Gastroesophageal sphincter (tissue), 3 donors: ENCODE measurements around the gene PPARA.

Experiments
- CTCF ChIP-seq, 4 experiments: fragments of 200-600 bp in 2 of 4; fragments of 450-650 bp in 2 of 4; sonication (generic) in 1 of 4; IDR thresholded peaks; one replicate each; pipeline ENCODE4 v1.5.1; 2017 to 2019; ENCODE audit warnings: antibody characterized with exemption in 4 of 4, mild to moderate bottlenecking in 2 of 4, moderate library complexity in 2 of 4
- EP300 ChIP-seq: sonication (generic); formaldehyde crosslinking; IDR thresholded peaks from one replicate; pipeline ENCODE4 v1.6.1; 2017; ENCODE audit warnings: antibody characterized with exemption, mild to moderate bottlenecking
- POLR2A ChIP-seq, 2 donors: fragments of 450-650 bp; IDR thresholded peaks; one replicate each; pipeline ENCODE4 v1.6.1; 2017; ENCODE audit warnings: antibody characterized with exemption in 2 of 2, mild to moderate bottlenecking in 2 of 2, moderate library complexity in 1 of 2

DNA sequence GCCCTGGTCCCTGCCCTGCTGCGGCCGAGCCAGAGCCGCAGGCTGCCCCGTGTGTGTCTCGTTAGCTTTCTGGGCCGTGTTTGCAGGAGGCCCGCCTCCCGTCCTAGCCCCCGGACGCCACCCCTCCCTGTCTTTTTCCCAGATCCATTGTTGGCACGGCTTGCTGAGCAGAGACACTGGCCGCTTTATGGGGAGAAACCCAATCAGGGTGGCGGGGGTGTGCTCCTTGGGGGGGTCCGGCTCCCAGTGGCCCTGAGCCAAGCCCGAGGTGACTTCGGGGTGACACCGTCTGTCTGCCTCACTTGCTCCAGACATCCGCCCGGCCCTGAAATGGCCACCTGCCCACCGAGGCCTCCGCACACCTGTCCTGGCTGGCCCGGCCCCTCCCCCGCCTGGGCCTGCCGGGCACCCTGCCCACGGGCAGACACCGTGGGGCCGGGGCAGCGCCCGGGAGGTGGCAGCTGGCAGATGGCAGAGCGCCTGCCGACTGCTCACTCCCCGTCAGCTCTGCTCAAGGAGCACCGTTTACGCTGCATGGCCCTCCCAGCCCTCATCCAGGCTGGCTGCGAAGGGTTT is 43.1 kb upstream of the PPARA start:
- TF ChIP-seq POLR2A (IDR thresholded peaks at IDR 0.05): no peak
- no peak for TF ChIP-seq CTCF (IDR thresholded peaks at IDR 0.05)
- TF ChIP-seq EP300: no peak
